ENCODE data around the gene LYSMD3. TPM values are rescaled to one million over a fixed set of nuclear protein-coding genes. Genes with fewer than 3 reads are reported as not detected.

LYSMD3 gene
- polyA plus RNA-seq, 3 donors: 3.5 to 9.2 (median 5.4) TPM

Other genes starting within 250 kb of the LYSMD3 start
- gene CETN3, start 119.8 kb downstream of the LYSMD3 start, polyA plus RNA-seq: 10 to 100 TPM in 2 of 3 donors, 1 to 10 TPM in 1; 6.0 to 40.0 (median 11.7) TPM
- 1 to 10 TPM; 1.9 to 2.4 (median 2.1) TPM for gene MBLAC2, start 54.8 kb downstream of the LYSMD3 start, polyA plus RNA-seq
- gene POLR3G, start 54.7 kb downstream of the LYSMD3 start, polyA plus RNA-seq: 1 to 10 TPM in 1 of 3 donors, under 1 TPM in 2; 0.74 to 2.9 (median 0.74) TPM
- gene ADGRV1, start 29.2 kb upstream of the LYSMD3 start, polyA plus RNA-seq: 1 to 10 TPM in 1 of 3 donors, under 1 TPM in 2; 0.33 to 1.6 (median 0.34) TPM

Measured in adipose tissue (tissue), 3 donors.